Fibroblast of mammary gland (primary cell): Measurements from ENCODE around the gene ANKRD44.

Experiments used
- DNase-seq: peaks from one replicate; pipeline ENCODE4 v3.0.0-alpha.2; 2010; ENCODE audit warnings: low read depth
- H3K4me3 ChIP-seq: 2 replicates; pipeline ENCODE4 v1.5.1; 2011; ENCODE audit warnings: low read depth, mild to moderate bottlenecking, low read length, moderate library complexity; ENCODE audit not compliant: control insufficient read depth
- CTCF ChIP-seq: conservative IDR thresholded peaks from 2 replicates; pipeline ENCODE4 v1.5.1; 2011; ENCODE audit warnings: low read depth, low read length, inconsistent platforms; ENCODE audit not compliant: control insufficient read depth, insufficient read depth

The ANKRD44 gene

GRCh38 chr2:197339016-197339415 lies 28.4 kb upstream of the ANKRD44 start:
- no peak overlapping the region for H3K4me3 ChIP-seq
- no peak for DNase-seq
- TF ChIP-seq CTCF = no peak

- H3K4me3 ChIP-seq = no peak overlapping the region
- DNase-seq = no peak
- TF ChIP-seq CTCF = no peak
Measured at GRCh38 chr2:197332641-197333040, 22.1 kb upstream of the ANKRD44 start.

- H3K4me3 ChIP-seq = no peak overlapping the region
- DNase-seq = no peak
- no peak for TF ChIP-seq CTCF
Measured at GRCh38 chr2:197328461-197328860, 17.9 kb upstream of the ANKRD44 start.

- H3K4me3 ChIP-seq = no peak overlapping the region
- no peak for DNase-seq
- TF ChIP-seq CTCF = no peak
Measured at GRCh38 chr2:197327472-197328098, 17.0 kb upstream of the ANKRD44 start.

GRCh38 chr2:197327073-197327471 lies 16.5 kb upstream of the ANKRD44 start:
- no peak for DNase-seq
- TF ChIP-seq CTCF = no peak
- H3K4me3 ChIP-seq = no peak overlapping the region

GRCh38 chr2:197324801-197325200 lies 14.2 kb upstream of the ANKRD44 start:
- no peak for TF ChIP-seq CTCF
- no peak overlapping the region for H3K4me3 ChIP-seq

More at GRCh38 chr2:197324801-197325200, 14.2 kb upstream of the ANKRD44 start:
- no peak for DNase-seq
